HG03108 (cell line): ENCODE results near the gene GJA1.
"Not testable (repeated sequence)": the region's sequence is repeated elsewhere in the genome, so short reads cannot be mapped to it uniquely, and the experiment has no call there.

Experiments
- ATAC-seq: cut with Tn5 transposase; IDR thresholded peaks from one replicate; pipeline ENCODE4 v1.9.1; 2021; ENCODE audit warnings: moderate library complexity; ENCODE audit not compliant: unreplicated experiment

GJA1 gene

DNA sequence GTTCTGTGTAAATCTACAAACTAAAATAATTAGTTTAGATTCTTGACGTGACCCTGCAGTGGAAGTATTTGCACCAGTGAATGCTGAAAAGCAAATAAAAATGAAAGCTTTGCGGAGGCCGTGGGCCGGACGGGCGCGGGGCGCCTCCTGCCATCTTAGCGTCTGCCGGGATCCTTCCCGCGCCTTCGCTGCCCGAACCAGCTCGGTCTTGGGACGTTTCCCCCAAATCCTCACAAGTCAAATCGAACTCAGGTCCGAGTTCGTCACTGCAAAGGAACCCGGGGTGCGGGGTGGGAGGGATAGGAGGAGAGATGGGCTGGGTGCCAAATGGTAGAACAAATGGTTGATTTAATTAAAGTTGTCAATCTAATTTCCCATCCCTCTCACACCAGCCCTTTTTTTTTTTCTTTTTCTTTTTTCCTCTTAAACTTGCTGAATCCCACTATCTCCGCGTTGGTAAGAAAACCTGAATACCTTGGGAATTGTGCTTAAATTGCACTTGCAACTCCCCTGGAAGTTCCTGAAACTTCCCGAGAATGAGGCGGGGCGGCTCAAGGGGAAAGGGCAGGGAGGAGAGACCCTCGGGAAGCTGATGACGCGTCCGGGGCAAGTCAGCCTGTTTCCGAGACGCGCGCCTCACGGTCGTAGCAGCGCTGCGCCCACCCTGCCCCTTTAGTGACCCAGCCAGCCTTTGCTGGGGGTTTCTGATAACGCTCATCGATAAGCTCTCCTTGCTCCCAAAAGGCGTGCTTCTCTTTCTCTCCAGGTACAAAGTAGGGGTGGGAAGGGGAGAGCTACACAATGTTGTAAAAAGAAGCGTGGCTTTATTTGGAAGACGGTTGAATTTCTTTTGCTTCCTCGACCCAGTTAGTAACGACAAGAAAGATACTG lies 1.8 kb downstream of the GJA1 start:
- ATAC-seq = no peak

DNA sequence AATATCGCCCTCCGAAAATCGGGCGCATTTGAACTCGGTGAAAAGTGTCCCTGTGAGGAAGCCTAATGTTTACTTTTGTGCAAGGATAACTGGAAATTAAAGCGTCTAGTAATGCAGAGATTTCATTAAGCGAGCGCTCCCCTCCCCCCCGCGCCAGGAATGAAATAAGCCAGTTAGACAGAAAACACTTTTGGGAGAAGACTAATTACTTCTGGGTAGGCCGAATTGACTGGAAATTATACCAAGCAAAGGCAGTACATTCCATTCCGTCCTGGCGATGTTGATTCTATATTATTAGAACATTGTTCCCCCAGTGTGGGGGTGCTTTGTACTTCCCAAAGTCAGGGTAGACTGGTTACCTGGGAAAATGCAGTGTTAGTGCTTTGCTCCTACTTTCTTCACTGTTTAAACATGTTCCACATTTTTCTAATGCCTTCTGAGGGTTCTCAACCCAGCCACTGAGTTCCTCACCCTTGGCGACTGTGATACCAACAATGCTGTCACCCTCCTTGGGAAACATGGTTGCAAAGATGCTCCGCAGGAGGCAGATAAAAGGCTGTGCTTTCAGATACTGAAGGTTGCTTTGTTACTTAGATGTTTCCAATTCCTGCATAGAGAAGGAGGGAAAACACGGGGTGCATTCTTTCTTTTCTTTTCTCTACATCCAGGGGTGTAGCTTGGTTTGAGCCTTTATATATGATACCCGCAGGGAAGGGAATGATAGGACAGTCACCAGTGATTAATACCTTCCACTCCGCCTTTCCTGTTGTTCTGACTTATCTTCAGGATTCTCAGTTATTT lies 2.6 kb downstream of the GJA1 start:
- no peak for ATAC-seq

DNA sequence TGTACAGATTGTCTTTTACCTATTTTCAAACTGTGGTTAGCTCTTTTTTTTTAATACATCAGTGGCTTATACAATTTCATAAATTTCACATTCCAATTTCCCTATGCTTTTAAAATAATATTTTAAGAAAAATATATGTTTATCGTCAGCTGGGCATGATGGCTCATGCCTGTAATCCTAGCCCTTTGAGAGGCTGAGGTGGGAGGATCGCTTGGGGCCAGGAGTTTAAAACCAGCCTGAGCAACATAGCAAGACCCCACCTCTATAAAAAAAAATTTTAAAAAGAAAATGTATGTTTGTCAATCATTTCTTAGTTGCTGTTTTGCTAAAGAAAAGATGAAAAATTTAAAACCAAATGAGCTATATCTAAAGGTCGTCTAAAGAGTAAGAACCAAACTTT lies 3.4 kb downstream of the GJA1 start:
- no peak for ATAC-seq

DNA sequence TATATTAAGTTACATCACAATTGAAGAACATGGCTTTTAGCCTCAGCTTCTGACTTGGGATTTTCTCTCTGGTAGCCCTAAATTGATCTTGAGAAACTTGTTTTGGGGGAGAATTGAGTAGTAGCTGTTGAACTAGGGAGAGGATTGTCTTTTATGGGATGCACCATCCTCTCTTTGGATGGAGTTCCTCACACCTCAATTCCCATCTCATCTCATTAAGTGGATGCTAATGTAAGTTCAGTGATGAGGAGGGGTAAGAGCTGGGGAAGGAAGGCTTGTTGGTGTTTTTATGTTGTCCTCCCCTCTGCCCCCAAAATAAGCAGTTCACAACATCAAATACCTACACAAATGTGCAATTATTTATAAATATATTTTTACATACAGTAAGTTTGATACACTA lies 4.0 kb downstream of the GJA1 start:
- ATAC-seq = no peak

DNA sequence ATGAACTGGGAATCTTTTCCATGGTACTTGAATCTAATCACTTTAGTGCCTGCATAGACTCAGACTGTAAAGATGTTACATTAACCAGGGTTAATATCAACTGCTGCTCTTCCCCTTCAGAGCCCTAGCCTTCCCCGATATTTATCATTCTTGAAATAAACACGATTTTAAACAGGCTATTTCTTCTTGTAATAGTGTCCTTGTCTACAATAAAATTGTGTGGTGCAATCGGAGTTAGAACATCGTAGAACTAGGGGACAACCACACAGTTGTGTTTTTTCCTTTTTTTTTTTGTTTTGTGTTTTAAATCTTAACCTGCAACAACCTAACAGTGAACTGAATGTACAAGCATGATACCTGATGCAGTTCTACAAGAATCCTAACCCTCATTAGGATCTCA lies 4.5 kb downstream of the GJA1 start:
- no peak for ATAC-seq

DNA sequence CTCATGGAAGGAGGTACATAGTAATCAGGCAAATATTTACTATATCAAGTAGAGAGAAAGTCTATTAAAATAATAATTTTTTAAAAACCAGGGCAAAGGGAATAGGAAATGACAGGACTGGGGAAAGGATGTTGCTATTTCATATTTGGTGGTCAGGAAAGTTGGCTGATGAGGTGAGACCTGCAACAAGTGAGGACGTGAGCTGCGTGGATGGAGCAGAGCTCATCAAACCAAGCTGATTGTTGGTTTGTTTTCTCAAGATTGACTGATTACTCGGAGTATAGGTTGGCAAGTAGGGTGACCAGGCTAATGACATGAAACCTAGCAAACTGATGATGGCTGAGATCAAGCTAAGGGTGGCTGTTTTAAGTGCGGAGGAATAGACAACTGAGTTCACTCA lies 6.0 kb downstream of the GJA1 start:
- ATAC-seq = no peak

DNA sequence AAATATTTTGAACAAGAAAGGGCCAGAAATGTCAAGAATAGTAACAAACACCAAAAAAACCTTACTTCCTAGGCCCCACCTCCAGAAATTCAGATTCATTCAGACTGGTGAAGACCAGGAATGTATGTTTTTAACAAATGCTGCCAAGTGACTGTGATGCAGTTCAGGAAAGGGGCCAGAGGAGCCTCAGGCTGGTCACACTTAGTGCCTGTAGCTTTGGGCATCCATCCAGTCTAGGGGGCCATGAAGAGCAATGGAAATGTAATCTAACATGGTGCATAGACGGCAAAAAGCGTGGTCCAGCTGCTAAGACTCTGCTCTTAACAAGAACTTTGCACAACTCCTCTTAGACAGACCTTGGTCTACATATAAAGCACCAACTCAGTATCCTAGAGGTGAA lies 7.1 kb downstream of the GJA1 start:
- no peak for ATAC-seq

DNA sequence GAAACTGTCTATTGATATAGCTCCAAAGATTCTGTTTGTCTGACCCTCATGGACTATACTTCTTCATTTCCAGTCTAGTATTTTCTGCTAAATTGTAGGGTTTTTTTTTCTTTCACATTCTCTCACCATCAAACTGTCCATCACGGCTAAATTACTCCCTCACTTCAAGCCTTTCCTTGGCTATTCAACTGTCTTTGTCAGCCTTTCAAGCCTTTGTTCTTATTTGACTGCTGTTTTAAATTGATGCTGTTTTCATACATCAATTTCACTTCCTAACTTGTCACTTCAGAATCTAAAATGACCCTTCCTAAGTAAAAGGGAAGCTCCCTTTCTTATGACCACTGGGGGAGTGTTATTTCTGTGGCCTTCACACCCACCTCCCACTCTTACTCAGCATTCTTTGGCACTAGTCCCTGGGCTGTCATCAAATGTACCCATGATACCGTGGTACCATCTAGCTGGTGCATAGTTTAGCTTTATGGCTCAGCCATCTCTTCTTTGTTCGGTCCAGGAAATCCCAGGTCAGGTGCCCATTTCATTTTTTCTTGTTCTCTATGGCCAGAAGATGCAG lies 8.6 kb downstream of the GJA1 start:
- no peak for ATAC-seq

DNA sequence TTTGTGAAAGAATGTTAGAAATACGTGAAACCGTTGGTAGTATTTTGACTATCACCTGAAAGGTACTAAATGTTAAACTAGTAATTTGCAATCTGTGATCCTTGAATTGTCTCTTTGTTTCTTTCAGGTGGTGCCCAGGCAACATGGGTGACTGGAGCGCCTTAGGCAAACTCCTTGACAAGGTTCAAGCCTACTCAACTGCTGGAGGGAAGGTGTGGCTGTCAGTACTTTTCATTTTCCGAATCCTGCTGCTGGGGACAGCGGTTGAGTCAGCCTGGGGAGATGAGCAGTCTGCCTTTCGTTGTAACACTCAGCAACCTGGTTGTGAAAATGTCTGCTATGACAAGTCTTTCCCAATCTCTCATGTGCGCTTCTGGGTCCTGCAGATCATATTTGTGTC lies 11.3 kb downstream of the GJA1 start:
- ATAC-seq = not testable (repeated sequence)

DNA sequence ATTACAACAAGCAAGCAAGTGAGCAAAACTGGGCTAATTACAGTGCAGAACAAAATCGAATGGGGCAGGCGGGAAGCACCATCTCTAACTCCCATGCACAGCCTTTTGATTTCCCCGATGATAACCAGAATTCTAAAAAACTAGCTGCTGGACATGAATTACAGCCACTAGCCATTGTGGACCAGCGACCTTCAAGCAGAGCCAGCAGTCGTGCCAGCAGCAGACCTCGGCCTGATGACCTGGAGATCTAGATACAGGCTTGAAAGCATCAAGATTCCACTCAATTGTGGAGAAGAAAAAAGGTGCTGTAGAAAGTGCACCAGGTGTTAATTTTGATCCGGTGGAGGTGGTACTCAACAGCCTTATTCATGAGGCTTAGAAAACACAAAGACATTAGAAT lies 12.3 kb downstream of the GJA1 start:
- ATAC-seq = not testable (repeated sequence)

DNA sequence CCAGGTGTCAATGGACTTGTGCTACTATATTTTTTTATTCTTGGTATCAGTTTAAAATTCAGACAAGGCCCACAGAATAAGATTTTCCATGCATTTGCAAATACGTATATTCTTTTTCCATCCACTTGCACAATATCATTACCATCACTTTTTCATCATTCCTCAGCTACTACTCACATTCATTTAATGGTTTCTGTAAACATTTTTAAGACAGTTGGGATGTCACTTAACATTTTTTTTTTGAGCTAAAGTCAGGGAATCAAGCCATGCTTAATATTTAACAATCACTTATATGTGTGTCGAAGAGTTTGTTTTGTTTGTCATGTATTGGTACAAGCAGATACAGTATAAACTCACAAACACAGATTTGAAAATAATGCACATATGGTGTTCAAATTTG lies 13.1 kb downstream of the GJA1 start:
- ATAC-seq = not testable (repeated sequence)

DNA sequence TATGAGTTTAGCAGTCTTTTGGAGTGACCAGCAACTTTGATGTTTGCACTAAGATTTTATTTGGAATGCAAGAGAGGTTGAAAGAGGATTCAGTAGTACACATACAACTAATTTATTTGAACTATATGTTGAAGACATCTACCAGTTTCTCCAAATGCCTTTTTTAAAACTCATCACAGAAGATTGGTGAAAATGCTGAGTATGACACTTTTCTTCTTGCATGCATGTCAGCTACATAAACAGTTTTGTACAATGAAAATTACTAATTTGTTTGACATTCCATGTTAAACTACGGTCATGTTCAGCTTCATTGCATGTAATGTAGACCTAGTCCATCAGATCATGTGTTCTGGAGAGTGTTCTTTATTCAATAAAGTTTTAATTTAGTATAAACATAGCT lies 13.9 kb downstream of the GJA1 start:
- no peak for ATAC-seq

DNA sequence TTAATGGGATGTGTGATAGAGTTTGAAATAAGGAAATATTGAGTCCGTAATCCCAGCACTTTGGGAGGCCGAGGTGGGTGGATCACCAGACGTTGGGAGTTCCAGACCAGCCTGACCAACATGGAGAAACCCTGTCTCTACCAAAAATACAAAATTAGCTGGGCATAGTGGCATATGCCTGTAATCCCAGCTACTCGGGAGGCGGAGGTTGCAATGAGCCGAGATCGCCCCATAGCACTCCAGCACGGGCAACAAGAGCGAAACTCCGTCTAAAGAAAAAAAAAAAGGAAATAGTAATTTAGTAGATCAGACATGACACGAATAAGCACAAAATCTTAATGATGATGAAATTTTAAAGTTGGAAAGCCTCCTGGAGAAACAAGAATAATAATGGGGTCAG lies 14.8 kb downstream of the GJA1 start:
- no peak for ATAC-seq

DNA sequence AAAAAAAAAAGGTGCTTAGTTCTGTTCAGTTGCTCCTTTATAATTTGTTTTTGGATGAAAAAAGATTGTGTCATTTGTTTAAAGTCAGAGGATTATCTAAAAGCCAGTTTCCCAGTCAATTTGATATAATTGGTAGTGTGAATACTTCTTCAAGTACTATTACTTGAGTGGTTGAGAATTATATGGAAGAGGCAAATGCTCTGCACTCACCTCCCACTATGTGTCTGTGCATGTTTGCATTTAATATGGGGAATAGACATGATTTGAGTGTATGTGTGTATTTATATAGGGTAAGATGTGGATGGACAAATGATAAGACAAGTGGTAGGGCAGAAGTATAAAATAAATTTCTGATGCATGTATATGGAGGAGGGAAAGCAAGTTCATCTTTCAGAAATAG lies 15.8 kb downstream of the GJA1 start:
- no peak for ATAC-seq

DNA sequence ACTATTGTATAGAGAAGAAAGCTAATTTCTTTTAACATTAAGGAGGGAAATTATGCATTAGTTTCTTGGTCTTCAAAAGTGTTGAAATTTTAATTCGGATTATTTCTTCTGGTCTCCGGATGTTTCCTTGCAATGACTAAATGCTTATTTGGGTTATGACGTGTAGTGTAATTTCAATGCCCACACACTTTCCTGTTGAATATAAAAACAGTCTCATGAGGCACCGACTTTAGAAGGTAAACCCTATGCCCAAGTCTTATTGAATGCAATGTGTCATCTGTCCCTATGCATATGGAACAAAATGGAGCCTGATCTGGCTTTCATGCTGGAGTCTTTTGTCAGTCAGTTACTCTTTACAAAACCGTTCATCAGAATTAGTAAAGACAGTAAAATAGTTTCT lies 17.7 kb downstream of the GJA1 start:
- ATAC-seq = no peak

DNA sequence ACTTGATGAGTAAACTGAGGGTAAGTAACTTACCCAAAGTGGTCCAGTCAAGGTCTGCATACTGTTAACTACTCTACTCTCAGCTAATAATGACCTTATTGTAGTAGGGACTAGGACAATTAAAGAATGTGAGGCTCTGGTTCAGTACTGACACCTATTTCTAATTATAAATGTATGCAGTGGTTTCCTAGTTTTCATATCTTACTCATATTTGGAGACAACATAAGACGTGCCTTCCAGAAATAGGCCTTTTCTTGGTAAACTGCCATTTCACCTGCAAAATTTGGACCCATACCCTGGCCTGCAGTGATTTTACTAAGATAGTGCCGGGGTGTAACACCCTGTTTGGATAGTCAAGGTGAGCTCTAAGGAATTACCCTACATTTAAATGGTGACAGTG lies 24.7 kb downstream of the GJA1 start:
- ATAC-seq = peak; percentile 76

DNA sequence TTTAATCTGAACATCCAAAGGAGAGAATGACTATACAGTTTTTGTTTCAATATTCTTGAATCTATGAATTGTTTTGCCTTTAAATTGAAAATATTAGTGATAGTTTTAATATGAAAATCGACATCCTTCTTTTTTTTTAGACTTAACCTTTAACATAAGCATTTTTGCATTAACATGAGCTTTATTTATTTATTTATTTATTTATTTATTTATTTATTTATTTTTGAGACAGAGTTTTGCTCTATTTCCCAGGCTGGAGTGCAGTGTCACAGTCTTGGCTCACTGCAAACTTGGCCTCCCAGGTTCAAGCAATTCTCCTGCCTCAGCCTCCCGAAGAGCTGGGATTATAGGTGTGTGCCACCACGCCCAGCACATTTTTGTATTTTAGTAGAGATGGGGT lies 27.6 kb downstream of the GJA1 start:
- no peak for ATAC-seq

DNA sequence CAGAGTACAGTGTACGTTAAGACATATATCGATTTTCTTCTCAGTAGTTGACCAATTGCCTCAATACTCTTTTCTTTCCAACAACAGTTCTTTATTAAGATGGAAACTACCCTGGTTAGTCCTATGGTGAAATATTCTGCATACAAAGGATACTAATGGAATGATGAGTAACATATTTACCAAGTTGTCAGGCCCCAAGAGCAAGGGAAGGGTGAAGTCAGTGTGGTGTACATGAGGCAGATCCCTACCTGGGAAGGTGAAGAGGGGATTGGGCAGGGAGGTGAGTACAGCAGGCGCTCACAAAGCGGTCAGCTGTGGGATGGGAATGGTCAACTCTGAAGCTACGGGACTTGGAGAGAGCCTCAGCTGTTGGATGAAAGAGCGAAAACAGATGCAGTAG lies 29.7 kb downstream of the GJA1 start:
- ATAC-seq = no peak

DNA sequence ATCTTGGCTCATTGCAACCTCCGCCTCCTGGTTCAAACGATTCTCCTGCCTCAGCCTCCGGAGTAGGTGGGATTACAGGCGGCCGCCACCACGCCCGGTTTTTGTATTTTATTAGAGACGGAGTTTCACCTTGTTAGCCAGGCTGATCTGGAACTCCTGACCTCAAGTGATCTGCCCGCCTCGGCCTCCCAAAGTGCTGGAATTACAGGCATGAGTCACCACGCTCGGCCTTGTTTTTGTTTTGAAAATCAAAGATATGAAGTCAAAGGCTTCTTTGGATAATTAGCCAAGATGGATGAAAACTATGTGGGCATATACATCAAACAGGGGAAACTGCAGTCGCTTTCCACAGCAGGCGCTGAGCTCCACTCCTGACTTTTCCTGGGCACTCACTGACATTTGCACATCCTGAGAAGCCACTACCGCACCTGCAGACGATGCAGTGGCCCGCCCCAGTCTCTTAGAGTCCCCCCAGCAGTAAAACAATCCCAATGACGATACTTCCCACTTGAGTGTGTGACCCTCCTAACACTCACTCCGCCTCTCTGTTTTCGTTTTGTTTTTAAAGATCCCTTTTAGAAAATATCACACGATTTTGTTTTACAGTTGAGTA lies 44.1 kb downstream of the GJA1 start:
- ATAC-seq = no peak

DNA sequence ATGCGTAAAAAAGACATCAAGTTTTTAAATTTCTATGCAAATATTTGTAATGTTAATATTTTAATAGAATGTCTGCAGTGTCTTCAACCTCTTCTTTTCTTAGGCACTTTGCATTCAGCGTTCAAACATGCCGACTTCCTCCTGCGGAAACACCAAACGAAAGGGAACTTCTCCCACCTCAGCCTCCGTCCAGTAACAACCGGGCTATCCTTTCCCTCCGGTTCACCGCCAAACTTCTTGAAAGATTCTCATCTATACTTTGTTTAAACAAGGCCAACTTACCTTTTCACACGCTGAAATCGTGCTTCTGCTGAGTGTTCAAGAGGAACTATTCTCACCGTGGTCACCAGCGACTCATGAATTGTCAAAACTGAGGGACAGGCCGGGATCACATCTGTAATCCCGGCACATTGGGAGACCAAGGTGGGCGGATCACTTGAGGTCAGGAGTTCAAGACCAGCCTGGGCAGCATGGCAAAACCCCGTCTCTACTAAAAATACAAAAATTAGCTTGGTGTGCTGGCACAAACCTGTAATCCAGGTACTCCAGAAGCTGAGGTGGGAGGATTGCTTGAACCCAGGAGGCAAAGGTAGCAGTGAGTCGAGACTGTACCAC lies 44.8 kb downstream of the GJA1 start:
- no peak for ATAC-seq
